Measurements from ENCODE around the gene CLCN7.

The CLCN7 gene, protein sequence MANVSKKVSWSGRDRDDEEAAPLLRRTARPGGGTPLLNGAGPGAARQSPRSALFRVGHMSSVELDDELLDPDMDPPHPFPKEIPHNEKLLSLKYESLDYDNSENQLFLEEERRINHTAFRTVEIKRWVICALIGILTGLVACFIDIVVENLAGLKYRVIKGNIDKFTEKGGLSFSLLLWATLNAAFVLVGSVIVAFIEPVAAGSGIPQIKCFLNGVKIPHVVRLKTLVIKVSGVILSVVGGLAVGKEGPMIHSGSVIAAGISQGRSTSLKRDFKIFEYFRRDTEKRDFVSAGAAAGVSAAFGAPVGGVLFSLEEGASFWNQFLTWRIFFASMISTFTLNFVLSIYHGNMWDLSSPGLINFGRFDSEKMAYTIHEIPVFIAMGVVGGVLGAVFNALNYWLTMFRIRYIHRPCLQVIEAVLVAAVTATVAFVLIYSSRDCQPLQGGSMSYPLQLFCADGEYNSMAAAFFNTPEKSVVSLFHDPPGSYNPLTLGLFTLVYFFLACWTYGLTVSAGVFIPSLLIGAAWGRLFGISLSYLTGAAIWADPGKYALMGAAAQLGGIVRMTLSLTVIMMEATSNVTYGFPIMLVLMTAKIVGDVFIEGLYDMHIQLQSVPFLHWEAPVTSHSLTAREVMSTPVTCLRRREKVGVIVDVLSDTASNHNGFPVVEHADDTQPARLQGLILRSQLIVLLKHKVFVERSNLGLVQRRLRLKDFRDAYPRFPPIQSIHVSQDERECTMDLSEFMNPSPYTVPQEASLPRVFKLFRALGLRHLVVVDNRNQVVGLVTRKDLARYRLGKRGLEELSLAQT

DNA sequence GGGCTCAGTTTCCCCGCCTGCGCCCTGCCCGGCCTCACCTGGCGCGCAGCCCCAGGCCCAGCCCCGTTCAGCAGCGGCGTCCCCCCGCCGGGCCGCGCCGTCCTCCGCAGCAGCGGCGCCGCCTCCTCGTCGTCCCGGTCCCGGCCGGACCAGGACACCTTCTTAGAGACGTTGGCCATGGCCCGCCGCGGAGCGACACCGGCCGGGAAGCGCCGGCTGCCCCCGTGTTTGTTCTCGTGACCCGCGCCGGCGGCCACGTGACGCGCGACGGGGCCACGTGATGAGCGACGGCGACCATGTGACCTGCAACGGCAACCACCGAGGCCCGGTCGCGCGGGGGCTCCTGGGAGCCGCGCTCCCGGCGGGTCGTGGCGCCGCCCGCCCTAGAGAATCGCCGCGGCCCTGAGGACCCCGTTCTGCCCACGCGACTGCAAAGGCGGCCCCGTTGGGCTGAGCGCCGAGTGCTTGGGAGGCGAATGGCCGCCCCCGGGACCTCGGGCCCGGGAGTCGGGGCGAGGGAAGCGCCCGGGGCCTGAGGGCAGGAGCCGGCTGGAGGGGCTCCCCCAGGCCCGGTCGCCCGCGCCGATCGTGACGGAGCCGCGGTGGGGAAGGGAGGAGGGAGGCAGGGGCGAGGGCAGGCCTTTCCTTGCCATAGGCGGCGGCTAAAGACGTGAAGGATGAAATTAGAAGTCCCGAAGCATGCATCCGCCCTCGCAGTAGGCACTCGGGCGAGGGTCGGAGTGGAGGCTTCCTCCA lies at the start of gene CLCN7:
Gene CLCN7, minus strand, starts transcription at position 233 of the 756 bp plus-strand sequence. Its CDS starts 54 bp downstream, at position 179.
- DNase-seq = peak; percentile 74 to 86 (median 82)

GRCh38 chr16:1524366-1524765 lies 49.5 kb upstream of the CLCN7 start:
- no peak for DNase-seq

- no peak for DNase-seq
These were observed 48.9 kb upstream of the CLCN7 start for GRCh38 chr16:1523581-1524245.

GRCh38 chr16:1520461-1520860 lies 45.6 kb upstream of the CLCN7 start:
- no peak for DNase-seq

DNA sequence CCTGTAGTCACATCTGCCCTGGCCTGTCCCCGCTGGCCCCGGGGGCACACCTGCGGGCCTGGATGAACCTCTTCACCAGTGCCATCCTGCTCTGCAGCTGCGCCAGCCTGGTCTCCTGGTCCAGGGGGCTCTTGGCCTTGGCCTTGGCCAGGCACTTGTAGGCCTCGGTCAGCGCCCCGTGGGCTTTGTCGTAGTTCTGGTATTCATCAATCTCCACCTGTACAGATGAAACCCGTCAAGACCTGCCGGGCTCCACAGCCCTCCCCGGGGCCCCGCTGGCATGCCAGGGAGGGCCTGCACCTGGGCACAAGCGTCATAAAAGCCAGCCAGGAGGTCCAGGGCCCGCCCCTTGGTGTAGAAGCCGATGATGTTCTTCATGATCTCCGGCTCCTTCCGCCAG lies 45.0 kb upstream of the CLCN7 start:
- DNase-seq = no peak

- DNase-seq = no peak
These were observed 43.9 kb upstream of the CLCN7 start for GRCh38 chr16:1518626-1519135.

GRCh38 chr16:1514507-1514906 lies 39.7 kb upstream of the CLCN7 start:
- no peak for DNase-seq

- DNase-seq = no peak
These were observed 37.9 kb upstream of the CLCN7 start for GRCh38 chr16:1512774-1513173.

DNA sequence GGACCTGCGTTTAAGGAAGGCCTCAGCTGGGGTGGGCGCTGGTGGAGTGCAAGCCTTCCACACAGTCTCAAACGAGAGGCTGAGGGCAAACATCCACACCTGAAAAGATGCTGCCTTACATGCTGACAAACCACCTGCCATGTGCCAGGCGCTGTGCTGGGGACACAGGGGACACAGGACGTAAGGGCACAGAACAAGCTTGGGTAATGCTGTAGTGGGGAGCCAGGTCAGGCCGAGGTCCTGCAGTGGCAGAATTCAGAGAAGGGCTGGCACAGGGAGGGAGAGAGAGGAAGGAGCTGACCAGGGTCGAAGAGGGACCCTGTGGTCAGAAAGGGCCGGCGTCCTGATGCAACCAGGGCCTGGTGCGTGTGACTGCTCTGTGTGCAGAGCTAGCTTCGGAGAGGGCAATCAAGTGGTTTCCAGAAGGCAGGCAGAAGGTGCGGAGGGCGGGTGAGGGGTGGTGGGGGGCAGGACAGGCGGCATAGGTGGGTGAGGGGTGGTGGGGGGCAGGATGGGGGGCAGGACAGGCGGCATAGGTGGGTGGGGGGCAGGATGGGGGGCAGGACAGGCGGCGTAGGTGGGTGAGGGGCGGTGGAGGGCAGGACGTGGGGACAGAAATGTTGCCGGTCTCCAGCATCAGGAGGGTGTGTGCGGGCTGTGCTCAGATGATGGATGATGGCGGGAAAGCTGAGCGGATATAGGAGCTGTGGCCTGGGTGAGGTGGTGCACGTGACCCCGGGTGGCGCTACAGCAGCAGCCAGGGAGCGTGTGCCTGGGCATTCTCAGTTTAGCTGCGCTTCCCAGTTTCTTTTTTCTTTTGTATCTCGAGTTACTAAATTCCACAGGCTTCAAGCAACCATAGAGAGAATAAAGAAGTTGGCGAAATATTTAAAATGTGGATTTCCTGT lies 37.1 kb upstream of the CLCN7 start:
- DNase-seq = no peak

DNA sequence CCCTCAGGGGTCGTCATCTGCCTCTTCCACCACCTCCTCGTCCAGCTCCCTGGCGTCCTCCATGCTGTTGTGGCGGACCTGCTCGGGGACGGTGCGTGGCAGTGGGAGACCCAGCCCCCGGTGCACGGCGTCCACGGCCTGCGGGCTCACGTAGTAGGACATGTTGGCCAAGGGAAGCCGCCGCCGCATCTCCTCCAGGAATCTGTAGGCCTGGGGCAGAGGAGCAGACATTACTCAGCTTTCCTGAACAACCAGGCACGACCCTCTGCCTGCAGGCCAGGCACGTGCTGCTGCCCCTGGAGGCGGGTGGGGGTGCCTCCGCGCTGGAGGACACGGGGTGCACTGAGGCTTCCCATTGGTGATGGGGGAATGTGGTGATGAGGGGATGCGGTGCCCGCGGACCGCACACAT lies 36.1 kb upstream of the CLCN7 start:
- DNase-seq = no peak

- DNase-seq = no peak
These were observed 35.4 kb upstream of the CLCN7 start for GRCh38 chr16:1510272-1510671.

GRCh38 chr16:1509307-1510221 lies 34.7 kb upstream of the CLCN7 start:
- no peak for DNase-seq

GRCh38 chr16:1508494-1509187 lies 33.8 kb upstream of the CLCN7 start:
- no peak for DNase-seq

DNA sequence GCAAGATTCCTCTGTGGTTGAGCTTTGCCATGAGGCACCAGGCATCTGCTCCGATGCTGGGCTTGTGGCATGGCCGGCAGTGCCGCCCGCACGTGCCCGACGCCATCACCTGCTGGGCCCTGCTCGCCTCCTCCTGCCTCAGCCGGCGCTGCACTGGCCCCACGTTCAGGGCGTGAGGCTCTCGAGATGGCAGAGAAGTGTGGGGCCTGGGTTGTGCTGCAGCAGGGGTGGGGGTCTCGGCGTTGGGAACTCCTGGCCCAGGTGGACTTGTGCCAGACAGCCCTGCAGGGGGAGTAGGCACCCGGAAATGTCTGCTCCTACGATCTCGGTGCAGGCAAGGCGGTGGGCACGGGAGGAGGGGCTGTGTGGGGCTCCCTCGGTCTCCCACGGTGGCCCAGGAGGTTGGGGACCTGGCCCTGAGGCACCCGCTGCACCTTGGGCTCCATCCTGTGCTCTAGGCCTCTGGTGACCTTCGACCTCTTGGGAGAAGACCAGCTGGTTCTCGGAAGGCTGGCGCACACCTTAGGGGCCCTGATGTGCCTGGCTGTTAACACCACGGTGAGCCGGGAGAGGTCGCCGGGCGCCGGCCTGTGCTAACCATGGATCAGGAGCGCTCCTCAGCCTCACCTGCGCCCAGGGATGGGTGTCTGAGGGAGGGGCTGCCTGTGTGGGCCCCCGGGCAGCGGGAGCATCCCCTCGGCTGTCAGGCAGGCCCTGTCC lies 31.8 kb upstream of the CLCN7 start:
- no peak for DNase-seq

DNA sequence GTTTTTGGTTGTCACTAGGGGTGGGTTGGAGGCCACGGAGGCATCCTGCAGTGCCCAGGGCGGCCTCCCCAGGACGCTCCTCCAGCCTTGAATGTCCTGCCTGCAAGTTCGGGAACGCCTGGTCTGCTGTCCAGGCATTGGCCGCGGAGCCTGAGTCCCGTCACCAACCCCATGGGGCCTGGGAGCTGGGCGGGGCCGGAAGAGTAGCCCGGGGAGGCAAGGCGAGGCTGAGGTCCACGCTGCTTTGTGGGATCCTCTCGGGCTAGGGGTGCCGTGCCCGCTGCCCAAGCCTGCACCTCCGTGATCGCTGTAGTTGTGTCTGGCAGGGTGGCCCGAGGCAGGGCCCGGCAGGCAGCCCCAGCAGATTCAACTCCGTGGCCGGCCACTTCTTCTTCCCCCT lies 31.1 kb upstream of the CLCN7 start:
- no peak for DNase-seq

GRCh38 chr16:1505073-1505844 lies 30.4 kb upstream of the CLCN7 start:
- DNase-seq = no peak

DNA sequence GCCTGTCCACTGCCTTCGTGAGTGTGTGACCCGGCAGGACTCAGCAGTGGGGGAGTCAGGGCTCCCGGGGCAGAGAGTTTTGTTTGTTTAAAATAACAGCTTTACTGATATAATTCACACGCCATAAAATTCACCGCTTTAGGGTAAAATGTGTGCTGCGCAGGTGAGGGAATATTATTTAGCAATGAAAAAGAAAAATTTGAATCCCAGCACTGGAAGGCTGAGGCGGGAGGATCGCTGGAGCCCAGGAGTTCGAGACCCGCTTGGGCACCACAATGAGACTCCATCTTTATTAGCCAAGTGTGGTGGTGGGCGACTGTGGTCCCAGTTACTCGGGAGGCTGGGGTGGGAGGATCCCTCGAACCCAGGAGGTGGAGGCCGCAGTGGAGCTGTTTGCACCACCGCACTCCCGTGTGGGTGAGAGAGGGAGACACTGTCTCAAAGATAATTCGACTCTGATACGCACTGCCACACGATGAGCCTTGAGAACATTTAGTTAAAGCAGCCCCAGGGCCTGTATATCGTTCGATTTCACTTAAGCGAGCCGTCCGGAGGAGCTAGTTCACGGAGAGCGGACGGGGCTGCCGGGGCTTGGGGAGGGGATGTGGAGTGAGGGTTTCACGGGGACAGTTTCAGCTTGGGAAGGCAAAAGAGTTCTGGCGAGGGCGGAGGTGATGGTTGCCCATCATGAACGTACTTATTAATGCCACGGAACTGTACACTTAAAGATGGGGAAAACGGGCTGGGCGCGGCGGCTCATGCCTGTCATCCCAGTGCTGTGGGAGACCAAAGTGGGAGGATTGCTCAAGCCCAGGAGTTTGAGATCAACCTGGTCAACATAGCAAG lies 28.5 kb upstream of the CLCN7 start:
- DNase-seq = no peak

All from stimulated activated naive CD4-positive, alpha-beta T cell (primary cell).